ENCODE results near the gene EBPL.

DNA sequence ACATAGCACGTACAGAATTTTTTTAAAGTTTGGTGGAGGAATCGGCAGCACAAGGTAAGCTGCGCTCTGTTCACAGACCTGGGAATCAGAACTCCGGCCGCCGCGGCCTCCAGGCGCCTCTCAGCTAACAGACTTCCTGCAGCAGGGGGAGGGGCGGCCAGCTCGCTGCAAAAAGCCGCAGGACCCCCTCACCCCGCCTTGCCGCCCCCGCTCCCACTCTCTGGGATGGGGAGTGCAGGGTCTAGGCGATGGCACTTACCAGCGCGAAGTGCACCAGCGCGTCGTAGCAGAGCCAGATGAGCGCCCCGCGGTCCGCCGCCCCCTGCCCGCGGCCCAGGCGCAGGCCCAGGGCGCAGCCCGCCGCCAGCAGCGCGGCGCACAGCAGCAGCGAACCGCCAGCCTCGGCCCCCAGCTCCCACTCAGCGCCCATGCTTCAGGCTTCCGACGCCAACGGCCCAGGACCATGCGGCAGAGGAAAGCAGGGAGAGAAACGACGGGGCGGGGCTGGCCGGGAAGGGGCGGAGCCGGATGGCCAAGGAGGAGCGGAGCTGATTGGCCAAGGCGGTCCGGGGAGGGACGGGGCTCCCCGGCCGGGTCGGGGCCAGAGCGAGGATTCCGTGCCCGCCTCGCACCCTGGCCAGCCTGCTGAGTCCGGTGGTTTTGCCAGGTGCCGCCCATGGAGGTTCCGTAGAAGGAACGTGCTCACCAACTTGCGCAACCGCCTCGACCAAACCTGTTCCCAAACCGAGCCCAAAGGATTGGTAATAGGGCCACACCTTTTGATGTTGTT lies at the start of gene EBPL:
- TF ChIP-seq, protein P1, sequence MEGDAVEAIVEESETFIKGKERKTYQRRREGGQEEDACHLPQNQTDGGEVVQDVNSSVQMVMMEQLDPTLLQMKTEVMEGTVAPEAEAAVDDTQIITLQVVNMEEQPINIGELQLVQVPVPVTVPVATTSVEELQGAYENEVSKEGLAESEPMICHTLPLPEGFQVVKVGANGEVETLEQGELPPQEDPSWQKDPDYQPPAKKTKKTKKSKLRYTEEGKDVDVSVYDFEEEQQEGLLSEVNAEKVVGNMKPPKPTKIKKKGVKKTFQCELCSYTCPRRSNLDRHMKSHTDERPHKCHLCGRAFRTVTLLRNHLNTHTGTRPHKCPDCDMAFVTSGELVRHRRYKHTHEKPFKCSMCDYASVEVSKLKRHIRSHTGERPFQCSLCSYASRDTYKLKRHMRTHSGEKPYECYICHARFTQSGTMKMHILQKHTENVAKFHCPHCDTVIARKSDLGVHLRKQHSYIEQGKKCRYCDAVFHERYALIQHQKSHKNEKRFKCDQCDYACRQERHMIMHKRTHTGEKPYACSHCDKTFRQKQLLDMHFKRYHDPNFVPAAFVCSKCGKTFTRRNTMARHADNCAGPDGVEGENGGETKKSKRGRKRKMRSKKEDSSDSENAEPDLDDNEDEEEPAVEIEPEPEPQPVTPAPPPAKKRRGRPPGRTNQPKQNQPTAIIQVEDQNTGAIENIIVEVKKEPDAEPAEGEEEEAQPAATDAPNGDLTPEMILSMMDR (IDR thresholded peaks at IDR 0.05; ENCODE audit: low read depth, low read length): no peak
- TF ChIP-seq POLR2A (IDR thresholded peaks at IDR 0.05; ENCODE audit: extremely low read depth, insufficient read length): peak; percentile 94
